ENCODE data around the gene GAN.

GAN gene

GRCh38 chr16:81378049-81378448 lies 63.3 kb downstream of the GAN start:
- no peak overlapping the region for H3K4me3 ChIP-seq (replicated peaks; ENCODE audit: low read depth, low read length)
- no peak for DNase-seq (ENCODE audit: extremely low read depth, low read depth)
- TF ChIP-seq, protein P1, sequence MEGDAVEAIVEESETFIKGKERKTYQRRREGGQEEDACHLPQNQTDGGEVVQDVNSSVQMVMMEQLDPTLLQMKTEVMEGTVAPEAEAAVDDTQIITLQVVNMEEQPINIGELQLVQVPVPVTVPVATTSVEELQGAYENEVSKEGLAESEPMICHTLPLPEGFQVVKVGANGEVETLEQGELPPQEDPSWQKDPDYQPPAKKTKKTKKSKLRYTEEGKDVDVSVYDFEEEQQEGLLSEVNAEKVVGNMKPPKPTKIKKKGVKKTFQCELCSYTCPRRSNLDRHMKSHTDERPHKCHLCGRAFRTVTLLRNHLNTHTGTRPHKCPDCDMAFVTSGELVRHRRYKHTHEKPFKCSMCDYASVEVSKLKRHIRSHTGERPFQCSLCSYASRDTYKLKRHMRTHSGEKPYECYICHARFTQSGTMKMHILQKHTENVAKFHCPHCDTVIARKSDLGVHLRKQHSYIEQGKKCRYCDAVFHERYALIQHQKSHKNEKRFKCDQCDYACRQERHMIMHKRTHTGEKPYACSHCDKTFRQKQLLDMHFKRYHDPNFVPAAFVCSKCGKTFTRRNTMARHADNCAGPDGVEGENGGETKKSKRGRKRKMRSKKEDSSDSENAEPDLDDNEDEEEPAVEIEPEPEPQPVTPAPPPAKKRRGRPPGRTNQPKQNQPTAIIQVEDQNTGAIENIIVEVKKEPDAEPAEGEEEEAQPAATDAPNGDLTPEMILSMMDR (IDR thresholded peaks at IDR 0.05; ENCODE audit: low read depth, low read length, missing control alignments), result no peak

DNA sequence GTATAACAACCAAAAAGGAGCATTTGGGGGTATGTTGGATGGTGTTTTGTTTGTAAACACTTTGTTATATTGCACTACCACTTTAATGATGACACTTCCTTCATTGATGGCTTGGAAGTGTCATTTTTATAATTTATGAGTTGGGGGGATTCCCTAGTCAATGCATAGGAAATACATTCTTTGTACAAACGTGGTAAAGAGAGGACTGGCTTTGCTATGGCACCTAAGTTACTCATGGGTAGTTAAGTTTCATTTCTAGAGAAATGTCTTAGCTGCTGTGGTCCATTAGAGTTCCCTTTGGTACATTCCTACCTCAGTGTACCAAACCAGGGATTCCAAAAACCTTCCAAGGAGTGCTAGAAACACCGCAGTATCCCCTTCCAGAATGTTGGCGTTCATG lies 66.2 kb downstream of the GAN start:
- TF ChIP-seq, protein P1 (IDR thresholded peaks at IDR 0.05; ENCODE audit: low read depth, low read length, missing control alignments), result no peak
- no peak for DNase-seq (ENCODE audit: extremely low read depth, low read depth)
- H3K4me3 ChIP-seq (replicated peaks; ENCODE audit: low read depth, low read length), result no peak overlapping the region

DNA sequence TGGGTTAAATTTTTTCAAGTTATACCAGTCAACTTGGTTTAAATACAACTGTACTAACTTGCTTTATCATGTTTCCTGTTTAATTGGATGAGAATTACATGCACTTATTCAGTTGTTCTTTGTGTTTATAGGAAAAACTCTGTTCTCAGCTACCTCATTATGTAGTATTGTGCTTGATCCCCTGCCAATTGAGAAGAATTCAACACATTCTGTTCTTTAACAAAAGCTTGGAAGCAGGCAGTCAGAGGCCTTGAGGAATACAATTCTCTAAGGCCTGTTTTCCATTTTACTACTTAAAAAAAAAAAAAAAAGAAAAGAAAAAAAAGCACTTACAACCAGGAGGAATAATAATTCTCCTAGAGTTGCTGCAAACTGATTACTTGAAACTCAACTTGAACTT lies 69.2 kb downstream of the GAN start:
- no peak overlapping the region for H3K4me3 ChIP-seq (replicated peaks; ENCODE audit: low read depth, low read length)
- TF ChIP-seq, protein P1 (IDR thresholded peaks at IDR 0.05; ENCODE audit: low read depth, low read length, missing control alignments), result no peak

DNA sequence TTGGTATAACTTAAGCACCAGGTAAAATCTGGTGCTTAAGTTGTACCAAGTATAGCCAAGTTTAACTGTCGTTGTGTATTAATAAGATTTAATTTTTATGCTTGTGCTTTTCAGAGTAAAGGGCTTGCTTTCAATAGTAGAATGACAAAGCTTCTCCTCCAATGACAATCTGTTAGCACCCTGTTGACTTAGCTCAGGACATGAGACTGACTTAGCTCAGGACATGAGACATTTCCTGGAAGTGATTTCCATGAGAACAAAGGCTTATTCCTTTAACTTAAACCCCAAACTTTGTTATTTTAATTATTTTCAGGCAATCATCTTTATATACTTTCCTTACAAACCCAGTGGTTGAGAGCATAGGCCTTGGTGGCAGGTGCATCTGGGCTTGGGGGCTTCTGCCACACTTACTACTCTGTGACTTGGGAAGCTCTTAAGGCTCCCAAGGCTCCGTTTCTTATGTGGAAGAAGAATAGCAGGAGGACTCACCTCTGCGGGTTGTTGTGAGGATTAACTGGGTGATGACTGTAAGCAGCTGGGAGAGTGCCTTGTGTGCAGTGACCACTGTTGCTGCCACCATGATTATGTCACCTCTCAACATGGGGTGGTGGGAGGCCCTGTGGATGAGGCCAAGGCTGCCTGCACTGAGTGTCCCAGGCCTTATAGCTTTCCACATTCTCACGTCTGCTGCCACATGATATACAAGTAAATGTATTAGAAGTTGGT lies 70.4 kb downstream of the GAN start:
- TF ChIP-seq, protein P1 (IDR thresholded peaks at IDR 0.05; ENCODE audit: low read depth, low read length, missing control alignments), result no peak
- H3K4me3 ChIP-seq (replicated peaks; ENCODE audit: low read depth, low read length), result no peak overlapping the region
- no peak for DNase-seq (ENCODE audit: extremely low read depth, low read depth)

More for the DNA sequence above, 69.2 kb downstream of the GAN start:
- no peak for DNase-seq (ENCODE audit: extremely low read depth, low read depth)

DNA sequence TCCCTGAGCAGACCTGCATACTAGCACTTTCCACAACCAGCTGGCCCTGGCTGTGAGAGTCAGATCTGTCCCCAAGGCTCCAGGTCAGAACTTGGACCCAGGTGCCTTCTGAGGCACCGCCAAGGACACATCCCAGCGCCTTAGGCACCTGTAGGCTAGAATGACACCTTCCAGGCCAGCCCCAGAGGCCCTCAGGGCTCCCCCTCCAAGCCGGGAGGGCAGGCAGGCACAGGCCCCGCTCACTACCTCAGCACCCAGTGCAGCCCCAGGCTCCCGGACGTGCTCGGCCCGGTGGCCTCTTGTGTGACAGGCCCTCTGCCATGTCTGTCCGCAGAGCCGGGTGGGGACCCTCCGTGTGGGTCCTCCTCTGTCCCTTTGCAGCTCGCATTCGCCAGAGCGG lies 73.6 kb downstream of the GAN start:
- DNase-seq (ENCODE audit: extremely low read depth, low read depth), result no peak
- no peak overlapping the region for H3K4me3 ChIP-seq (replicated peaks; ENCODE audit: low read depth, low read length)
- TF ChIP-seq, protein P1 (IDR thresholded peaks at IDR 0.05; ENCODE audit: low read depth, low read length, missing control alignments), result no peak

DNA sequence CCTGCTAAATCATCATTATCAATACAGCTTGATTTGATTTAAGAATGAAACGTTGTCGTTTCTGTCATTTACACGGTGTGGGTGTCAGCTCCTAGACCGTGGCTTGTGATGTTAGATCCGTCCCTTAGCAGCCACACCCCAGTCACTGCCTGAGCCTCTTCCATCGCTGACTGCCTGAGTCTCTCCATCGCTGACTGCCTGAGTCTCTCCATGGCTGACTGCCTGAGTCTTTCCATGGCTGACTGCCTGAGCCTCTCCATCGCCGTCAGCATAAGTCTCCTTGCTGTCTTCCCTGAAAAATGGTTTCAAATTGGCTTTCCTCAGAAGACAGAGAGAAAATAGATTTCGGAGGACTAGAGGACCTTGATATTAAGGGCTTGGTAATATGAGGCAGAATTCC lies 76.1 kb downstream of the GAN start:
- no peak for DNase-seq (ENCODE audit: extremely low read depth, low read depth)
- TF ChIP-seq, protein P1 (IDR thresholded peaks at IDR 0.05; ENCODE audit: low read depth, low read length, missing control alignments), result no peak
- H3K4me3 ChIP-seq (replicated peaks; ENCODE audit: low read depth, low read length), result no peak overlapping the region

- TF ChIP-seq, protein P1 (IDR thresholded peaks at IDR 0.05; ENCODE audit: low read depth, low read length, missing control alignments), result no peak
- no peak for DNase-seq (ENCODE audit: extremely low read depth, low read depth)
These were observed 77.2 kb downstream of the GAN start for GRCh38 chr16:81392011-81392410.

More at GRCh38 chr16:81392011-81392410, 77.2 kb downstream of the GAN start:
- no peak overlapping the region for H3K4me3 ChIP-seq (replicated peaks; ENCODE audit: low read depth, low read length)
